ENCODE data around the gene NFAM1.

Gene NFAM1

GRCh38 chr22:42459287-42460063 is 27.3 kb upstream of the NFAM1 start:
- Histone ChIP-seq H3K27me3 (ENCODE audit: control insufficient read depth, insufficient read depth, low read length) (no peaks in the 10 kb centered on the region), H3K4me2 (ENCODE audit: low read length) (no peak overlapping the region), H3K79me2 (no peaks in the 10 kb centered on the region), H3K4me3 (ENCODE audit: low read depth, low read length) (no peak overlapping the region), H3K4me1 (no peaks in the 10 kb centered on the region), H2AFZ (no peak overlapping the region), H3K9me3 (ENCODE audit: control insufficient read depth, low read length) (no peaks in the 10 kb centered on the region), H3K9ac (no peak overlapping the region), H3K36me3 (ENCODE audit: control insufficient read depth, insufficient read depth, low read length) (no peaks in the 10 kb centered on the region), H3K27ac (no peak overlapping the region)
- no peak for TF ChIP-seq CTCF (IDR thresholded peaks at IDR 0.05)

- no peaks in the 10 kb centered on the region for H3K9me3 ChIP-seq (ENCODE audit: control insufficient read depth, low read length)
- H3K27me3 ChIP-seq (ENCODE audit: control insufficient read depth, insufficient read depth, low read length): no peaks in the 10 kb centered on the region
- H3K27ac ChIP-seq: no peak overlapping the region
- H2AFZ ChIP-seq: no peak overlapping the region
- TF ChIP-seq CTCF (IDR thresholded peaks at IDR 0.05): no peak
- no peaks in the 10 kb centered on the region for H3K4me1 ChIP-seq
- H3K79me2 ChIP-seq: no peaks in the 10 kb centered on the region
- H3K36me3 ChIP-seq (ENCODE audit: control insufficient read depth, insufficient read depth, low read length): no peaks in the 10 kb centered on the region
- no peak overlapping the region for H3K4me3 ChIP-seq (ENCODE audit: low read depth, low read length)
- no peak overlapping the region for H3K4me2 ChIP-seq (ENCODE audit: low read length)
- no peak overlapping the region for H3K9ac ChIP-seq
These were observed 20.7 kb upstream of the NFAM1 start for GRCh38 chr22:42452916-42453315.

- Histone ChIP-seq H3K4me2 (ENCODE audit: low read length) (no peak overlapping the region), H3K79me2 (no peaks in the 10 kb centered on the region), H3K9me3 (ENCODE audit: control insufficient read depth, low read length) (no peaks in the 10 kb centered on the region), H2AFZ (no peak overlapping the region), H3K27me3 (ENCODE audit: control insufficient read depth, insufficient read depth, low read length) (no peaks in the 10 kb centered on the region), H3K36me3 (ENCODE audit: control insufficient read depth, insufficient read depth, low read length) (no peaks in the 10 kb centered on the region), H3K4me3 (ENCODE audit: low read depth, low read length) (no peak overlapping the region), H3K27ac (no peak overlapping the region), H3K9ac (no peak overlapping the region), H3K4me1 (no peaks in the 10 kb centered on the region)
- TF ChIP-seq CTCF (IDR thresholded peaks at IDR 0.05): no peak
These were observed 20.3 kb upstream of the NFAM1 start for GRCh38 chr22:42452456-42452855.

- H3K4me2 ChIP-seq (ENCODE audit: low read length): no peak overlapping the region
These were observed 19.4 kb upstream of the NFAM1 start for GRCh38 chr22:42451499-42452145.

More at GRCh38 chr22:42451499-42452145, 19.4 kb upstream of the NFAM1 start:
- Histone ChIP-seq H2AFZ (no peak overlapping the region), H3K27ac (no peak overlapping the region), H3K9me3 (ENCODE audit: control insufficient read depth, low read length) (no peaks in the 10 kb centered on the region), H3K36me3 (ENCODE audit: control insufficient read depth, insufficient read depth, low read length) (no peaks in the 10 kb centered on the region), H3K9ac (no peak overlapping the region), H3K4me3 (ENCODE audit: low read depth, low read length) (no peak overlapping the region), H3K27me3 (ENCODE audit: control insufficient read depth, insufficient read depth, low read length) (no peaks in the 10 kb centered on the region), H3K4me1 (no peaks in the 10 kb centered on the region), H3K79me2 (no peaks in the 10 kb centered on the region)
- no peak for TF ChIP-seq CTCF (IDR thresholded peaks at IDR 0.05)
